GM21619 (cell line): Measurements from ENCODE around the gene KIF5A.
"Not testable (repeated sequence)": the region's sequence is repeated elsewhere in the genome, so short reads cannot be mapped to it uniquely, and the experiment has no call there.

Experiments used
- ATAC-seq: cut with Tn5 transposase; IDR thresholded peaks from one replicate; pipeline ENCODE4 v1.9.1; 2021; ENCODE audit not compliant: unreplicated experiment

Gene KIF5A

DNA sequence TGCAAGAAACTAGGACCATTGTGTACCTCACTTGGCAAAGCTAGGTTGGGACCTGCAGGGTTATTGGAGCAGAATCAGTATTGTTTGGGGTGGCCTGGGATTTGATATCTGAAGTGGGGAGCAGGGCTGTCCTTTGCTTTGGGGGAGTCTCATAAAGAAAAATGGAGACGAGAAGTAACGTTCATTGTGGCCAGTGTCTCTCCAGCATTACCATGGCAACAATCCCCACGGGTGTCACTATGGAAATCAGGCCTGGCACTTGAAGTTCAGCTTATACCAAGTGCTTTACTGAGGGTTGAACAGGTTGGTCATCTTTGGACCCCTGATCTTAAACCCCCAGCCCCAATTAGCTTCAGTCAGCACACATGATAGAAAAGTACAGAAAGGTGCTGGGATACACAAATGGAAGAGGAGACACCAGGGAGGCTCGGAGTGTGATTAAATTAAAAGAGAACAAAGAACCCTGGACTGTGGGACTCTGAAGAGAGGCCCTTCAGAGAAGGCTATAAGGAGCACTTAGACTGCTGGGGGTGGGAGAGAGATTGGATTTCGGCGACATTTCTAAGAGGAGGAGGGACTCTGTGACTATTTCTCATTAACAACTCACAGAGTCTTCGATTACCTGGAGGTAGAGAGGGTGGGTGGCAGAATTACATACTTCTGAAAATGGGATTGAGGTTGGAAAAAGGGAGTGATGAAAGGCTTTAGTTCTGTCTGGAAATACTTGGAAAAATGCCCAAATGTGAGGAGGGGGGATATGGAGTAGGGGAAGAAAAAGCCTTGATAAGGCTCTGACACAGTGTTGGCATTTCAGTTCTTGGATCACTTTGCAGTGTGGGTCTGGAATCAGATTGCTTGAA lies 3.7 kb downstream of the KIF5A start:
- no peak for ATAC-seq

DNA sequence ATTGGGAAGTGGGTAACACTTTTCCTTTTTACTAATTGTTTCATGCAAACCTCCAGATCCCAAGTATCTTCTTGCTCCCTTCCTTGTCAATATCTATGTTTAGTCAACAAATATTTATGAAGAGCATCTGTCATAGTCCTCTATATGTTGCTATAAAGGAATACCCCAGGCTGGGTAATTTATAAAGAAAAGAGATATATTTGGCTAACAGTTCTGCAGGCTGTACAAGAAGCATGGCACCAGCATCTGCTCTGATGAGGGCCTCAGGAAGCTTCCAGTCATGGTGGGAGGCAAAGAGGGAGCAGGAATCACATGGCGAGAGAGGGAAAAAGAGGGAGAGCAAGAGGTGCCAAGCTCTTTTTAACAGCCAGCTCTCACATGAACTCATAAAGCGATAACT lies 4.6 kb downstream of the KIF5A start:
- no peak for ATAC-seq

DNA sequence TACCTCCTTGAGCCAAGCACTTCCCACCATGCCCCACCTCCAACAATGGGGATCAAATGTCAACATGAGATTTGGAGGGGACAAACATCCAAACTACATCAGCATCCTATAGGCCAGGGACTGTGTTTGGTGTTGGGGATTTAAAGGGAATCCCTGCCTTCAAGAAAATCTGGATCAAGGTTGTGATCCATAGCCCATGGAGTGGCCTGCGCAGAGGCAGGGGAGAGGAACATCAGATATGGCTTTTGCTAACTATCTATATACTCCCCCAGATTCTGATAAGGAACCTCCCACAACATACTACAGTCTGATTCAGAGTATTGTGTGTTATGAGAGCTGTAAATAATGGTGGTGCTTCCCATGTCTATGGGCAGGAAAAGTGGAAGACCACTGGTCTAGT lies 5.1 kb downstream of the KIF5A start:
- no peak for ATAC-seq

DNA sequence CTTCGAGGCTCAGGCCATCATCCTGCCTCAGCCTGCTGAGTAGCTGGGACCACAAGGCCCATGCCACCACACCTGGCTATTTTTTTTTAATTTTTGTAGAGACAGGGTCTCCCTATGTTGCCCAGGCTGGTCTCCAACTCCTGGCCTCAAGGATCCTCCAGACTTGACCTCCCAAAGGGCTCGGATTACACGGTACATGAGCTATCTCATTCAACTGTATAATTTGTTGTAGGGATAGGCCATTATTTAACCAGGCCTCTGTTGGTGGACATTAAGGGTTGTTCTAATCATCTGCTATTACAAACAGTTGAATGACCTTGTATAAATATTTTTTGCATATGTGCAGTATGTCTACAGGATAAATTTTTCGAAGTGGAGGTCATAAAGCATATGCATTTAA lies 9.0 kb downstream of the KIF5A start:
- no peak for ATAC-seq

DNA sequence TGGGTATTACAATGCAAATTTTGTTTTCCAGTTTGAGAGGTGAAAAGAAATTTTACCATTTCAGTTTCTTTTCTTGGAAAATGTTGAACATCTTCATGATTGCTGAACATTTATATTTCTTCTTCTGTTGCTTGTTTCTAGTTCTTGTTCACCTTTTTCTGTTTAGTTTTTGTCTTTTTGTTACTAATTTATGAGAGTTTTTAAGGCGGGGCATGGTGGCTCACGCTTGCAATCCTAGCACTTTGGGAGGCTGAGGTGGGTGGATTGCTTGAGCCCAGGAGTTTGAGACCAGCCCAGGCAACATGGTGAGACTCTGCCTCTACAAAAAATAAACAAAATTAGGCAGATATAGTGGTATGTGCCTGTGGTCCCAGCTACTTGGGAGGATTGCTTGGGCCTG lies 10.7 kb downstream of the KIF5A start:
- no peak for ATAC-seq

DNA sequence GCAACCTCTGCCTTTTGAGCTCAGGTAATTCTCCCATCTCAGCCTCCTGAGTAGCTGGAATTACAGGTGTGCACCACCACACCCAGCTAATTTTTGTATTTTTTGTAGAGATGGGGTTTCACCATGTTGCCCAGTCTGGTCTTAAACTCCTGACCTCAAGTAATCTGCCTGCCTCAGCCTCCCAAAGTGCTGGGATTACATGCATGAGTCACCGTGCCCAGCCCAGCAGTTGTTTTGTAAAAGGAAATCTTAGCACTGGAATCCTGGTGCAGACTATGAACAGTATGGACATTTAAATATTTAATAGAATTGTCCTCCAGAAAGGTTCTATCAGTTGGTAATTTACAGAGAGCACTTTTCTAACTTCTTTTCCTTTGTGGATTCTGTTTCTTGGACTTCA lies 11.3 kb downstream of the KIF5A start:
- ATAC-seq: not testable (repeated sequence)

DNA sequence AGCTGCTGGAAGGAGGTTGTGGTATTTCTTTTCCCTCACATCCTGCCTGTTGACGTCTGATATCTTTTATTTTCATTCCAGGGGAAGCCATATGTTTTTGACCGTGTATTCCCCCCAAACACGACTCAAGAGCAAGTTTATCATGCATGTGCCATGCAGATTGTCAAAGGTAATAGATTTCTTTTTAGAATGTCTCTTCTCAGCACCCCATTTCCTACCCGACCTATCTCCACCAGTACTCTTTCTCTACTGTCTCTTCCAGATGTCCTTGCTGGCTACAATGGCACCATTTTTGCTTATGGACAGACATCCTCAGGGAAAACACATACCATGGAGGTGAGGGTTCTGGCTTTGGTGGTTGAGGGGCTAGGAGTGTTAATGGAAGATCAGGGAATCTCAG lies 13.5 kb downstream of the KIF5A start:
- ATAC-seq: no peak

DNA sequence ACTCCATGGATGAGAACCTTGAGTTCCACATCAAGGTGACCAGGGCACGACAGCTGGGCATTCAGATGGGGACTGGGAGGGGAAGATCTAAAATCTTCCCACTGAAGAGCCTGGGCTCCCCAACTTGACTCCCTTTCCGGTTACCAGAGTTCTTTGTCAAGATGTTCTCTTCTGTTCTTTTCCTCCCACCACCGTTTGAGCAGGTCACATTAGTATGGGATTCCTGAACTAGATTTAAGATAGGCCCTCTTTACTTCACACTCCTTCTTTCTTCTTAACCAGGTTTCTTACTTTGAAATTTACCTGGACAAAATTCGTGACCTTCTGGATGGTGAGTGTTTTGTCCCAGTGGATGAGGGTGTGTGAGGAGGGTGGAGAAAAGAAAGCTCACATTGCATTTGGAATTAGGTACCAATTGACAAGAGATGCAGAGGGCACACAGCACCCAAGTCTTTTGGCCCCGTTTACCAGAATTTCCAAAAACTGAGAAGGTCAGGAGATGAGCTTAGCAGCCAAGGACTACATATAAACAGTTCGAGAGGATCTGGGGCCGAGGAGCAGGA lies 14.4 kb downstream of the KIF5A start:
- no peak for ATAC-seq

DNA sequence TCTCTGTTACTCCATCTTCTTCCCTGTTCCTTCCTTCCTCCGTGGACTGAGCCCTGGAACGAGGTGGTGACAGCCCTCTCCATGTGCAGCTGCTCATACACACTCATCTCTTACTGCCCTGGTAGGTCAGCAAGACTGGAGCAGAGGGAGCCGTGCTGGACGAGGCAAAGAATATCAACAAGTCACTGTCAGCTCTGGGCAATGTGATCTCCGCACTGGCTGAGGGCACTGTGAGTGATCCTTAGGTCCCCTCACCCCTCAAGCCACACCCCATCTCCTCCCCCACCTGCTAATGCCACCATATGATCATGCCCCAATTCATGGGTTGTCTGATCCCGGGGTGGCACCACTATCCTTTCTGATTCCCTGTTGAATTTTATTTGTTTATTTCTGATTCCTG lies 19.0 kb downstream of the KIF5A start:
- ATAC-seq: no peak

DNA sequence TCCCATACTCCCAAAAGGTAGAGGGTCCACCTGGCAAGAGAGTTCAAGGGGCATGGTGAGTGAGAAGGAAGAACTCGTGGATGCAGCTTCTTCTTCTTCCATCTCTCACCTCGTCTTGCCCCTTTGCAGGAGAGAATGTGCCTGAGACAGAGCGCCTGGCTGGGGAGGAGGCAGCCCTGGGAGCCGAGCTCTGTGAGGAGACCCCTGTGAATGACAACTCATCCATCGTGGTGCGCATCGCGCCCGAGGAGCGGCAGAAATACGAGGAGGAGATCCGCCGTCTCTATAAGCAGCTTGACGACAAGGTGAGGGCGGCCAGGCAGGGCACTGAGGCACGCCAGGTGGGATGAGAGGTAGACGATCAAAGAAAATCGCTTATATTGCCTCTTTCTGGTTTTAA lies 20.0 kb downstream of the KIF5A start:
- no peak for ATAC-seq

DNA sequence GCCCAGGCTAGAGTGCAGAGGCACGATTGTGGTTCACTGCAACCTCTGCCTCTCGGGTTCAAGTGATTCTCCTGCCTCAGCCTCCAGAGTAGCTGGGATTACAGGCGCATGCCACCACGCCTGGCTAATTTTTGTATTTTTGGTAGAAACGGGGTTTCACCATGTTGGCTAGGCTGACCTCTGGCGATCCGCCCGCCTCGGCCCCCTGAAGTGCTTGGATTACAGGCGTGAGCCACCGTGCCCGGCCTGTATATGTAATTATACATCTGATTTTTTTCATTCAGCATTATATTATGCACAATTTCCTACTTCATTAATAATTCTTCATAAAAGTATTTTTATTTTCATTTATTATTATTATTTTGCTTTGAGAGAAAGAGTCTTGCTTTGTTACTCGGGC lies 20.6 kb downstream of the KIF5A start:
- not testable (repeated sequence) for ATAC-seq

DNA sequence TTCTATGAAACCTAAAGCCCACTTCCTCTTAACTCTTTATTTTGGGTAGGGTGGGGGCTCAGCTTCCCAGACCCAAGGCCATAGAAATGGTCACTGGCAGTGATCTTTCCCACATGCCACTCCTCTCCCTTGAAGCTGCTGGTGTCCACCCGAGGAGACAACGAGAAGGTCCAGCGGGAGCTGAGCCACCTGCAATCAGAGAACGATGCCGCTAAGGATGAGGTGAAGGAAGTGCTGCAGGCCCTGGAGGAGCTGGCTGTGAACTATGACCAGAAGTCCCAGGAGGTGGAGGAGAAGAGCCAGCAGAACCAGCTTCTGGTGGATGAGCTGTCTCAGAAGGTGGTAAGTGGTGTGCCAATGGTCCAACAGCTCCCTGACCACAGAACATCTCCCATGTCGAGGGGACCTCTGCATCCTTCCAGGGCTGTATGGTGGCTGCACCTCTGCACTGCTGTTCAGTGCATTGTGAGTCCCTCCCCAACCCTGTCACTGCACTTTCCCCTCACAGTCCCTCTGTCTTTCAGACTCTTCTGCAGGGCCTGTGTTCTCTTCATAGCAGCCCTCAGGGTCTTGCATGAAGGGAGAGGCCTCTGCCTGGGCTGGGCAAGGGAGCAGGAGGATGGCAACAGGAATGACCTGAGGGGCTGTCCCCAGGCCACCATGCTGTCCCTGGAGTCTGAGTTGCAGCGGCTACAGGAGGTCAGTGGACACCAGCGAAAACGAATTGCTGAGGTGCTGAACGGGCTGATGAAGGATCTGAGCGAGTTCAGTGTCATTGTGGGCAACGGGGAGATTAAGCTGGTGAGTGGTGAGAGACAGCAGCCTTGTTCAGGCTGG lies 22.3 kb downstream of the KIF5A start:
- no peak for ATAC-seq

DNA sequence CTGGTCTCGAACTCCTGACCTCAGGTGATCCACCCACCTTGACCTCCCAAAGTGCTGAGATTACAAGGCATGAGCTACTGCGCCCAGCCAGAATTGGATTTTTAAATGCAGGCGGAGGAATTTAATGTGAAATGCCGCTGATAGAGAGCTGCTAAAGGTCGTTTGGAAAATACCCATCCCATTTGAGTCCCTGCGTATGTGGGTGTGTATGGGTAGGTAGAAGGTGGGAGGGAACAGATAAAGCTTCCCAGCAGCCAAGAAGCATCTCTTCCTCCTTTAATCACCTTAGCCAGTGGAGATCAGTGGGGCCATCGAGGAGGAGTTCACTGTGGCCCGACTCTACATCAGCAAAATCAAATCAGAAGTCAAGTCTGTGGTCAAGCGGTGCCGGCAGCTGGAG lies 25.0 kb downstream of the KIF5A start:
- no peak for ATAC-seq

DNA sequence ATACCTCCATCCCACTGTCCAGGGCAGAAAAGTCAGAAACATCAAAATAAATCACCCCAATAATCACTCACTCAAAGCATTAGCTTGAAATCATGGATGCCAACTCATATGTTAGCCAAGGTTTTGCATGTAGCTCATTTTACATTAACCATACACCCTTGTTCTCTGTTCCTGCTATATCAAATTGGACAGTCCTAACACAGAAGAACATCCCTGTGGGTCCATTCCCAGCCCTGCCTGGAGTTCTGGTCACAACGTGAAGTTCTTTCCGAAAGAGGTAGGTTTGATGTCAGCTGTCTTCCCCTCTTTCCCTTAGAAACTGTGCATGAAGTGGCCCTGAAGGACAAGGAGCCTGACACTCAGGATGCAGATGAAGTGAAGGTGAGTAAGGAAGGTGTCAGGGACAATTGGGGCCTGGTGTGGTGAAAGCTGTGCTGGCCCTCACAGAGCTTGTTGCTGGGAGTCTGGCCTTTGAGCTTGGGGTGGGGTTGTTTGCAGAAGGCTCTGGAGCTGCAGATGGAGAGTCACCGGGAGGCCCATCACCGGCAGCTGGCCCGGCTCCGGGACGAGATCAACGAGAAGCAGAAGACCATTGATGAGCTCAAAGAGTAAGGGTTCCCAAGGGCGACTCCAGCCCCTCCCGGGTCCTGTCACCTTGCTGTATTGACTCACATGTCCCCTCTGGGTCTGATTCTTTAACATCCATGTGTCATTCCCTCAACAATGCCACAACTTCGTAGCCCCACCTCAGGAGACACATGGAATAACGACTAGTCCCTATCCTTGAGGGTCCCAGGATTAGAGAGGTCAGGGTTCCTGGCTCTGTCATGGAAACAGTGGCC lies 26.1 kb downstream of the KIF5A start:
- no peak for ATAC-seq

DNA sequence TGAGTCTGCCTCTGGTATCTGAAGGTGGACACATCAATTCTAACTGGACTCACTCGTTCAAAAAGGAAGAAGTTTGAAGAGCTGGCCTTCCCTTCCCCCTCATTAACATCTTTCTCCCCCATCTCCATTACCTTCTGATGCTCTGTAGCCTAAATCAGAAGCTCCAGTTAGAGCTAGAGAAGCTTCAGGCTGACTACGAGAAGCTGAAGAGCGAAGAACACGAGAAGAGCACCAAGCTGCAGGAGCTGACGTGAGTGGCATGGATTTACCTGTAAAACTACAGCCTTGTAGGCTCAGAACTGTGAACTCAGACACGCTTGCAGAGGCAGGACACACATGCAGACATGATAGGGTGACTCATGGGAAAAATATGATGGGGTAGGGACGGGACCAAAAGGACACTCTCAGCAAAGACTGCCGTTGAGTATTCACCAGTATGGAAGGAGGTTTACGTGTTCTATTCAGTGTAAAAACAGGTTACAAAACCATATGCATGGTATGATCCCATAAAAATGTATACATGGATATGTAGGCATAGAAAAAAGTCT lies 26.8 kb downstream of the KIF5A start:
- ATAC-seq: no peak

DNA sequence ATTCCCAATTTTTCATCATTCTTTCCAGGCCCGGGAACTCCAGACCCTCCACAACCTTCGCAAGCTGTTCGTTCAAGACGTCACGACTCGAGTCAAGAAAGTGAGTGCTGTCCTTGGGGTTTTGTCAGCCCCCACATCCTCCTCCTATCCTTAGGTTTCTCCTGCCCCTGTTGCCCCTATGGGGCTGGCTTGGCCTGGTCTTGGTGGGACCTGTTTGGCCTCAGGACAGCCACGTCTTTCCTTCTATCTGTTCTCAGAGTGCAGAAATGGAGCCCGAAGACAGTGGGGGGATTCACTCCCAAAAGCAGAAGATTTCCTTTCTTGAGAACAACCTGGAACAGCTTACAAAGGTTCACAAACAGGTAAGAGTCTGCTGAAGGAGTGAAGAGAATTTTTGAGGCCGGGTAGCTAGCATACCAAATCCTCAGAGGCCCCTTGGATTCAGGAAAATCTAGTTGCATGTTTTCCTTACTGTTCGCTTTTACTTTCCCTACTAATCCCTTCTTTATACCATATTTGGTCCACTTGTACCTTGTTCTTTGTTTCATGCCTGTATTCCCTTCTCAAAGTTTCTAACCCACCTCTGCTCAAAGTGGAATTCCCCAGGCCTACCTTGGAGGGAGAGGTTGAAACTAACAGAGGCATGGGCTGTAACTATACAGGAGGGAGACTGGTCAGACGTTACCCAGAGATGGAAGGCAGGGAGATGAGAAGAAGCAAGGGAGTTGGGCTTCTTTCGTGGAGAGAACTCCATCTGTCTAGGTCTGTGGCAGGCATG lies 28.3 kb downstream of the KIF5A start:
- no peak for ATAC-seq

DNA sequence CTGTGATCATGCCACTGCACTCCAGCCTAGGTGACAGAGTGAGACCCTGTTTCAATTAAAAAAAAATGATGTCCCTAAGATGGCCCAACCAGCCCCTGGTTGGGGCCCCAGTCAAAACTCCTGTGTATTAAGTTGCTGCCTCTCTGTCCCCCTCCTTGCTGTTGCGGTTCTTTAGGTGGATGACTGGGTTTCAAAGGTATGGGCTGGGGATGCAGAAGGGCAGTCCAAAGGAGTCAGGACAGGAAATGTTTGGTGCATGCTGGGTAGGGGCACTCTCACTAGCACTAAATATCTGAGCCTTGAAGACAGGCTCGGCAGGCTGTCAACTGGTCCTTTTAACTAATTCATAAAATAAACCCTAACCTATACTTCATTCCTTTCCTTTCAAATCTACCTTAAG lies 29.2 kb downstream of the KIF5A start:
- no peak for ATAC-seq

DNA sequence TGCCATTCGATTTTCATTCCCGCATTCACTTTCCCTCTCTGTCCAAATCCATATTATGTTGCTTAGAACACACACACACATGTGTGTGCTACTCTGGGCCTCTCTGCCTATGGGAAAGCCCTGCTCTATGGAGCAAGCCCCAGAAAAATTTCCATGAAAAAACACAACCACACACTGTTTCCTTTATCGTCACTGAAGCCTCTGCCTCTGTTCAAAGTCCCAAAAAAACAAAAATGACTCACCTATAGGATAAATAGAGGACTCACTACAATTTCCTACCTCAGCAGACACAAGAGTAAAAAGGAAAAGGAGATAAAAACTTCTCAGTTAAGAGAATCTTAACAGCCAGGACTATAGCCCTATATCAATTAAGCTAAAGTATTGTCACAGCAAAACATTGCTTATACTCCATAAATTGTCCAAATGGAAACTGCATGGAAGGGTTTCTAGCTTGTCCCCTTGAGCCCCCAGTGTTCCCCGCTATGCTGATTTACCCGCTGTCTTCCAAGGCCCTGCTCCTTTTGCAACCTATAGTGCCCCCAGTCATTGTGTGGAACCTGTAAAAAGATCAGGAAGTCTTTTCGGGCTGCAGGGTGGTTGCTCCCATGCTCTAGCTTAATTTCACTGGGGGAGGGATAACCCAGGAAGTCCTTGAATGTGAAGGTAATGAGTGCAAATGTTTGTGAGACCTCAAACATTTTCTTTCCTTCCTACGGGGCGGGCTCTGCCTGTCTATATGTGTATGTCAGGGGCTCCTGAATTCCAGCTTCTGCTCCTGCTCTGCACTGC lies 30.0 kb downstream of the KIF5A start:
- ATAC-seq: no peak

DNA sequence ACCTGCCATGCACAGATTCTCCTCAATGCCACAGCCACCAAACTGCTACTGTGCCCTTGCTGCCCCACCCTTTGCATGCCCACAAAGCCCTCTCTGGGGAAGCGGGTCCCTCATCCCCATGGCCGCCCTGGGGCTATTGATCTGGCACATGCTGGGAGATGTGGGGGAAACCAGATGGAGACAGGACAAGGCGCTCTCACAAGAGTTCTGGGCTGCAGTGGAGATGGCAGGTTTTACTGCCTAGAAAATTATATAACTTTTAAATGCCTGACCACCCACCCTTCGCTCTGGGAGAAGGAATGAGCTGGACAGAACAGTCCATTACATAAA lies 30.6 kb downstream of the KIF5A start:
- ATAC-seq: no peak
